ENCODE measurements around the gene AGBL2. TPM values are rescaled to one million over a fixed set of nuclear protein-coding genes. Genes with fewer than 3 reads are reported as not detected.

The AGBL2 gene
- total and polyA plus RNA-seq, 2 donors (not counting 3 experiments of a cell fraction or from before 2014, with no cell fraction given) = 0.08 to 0.86 TPM

DNA sequence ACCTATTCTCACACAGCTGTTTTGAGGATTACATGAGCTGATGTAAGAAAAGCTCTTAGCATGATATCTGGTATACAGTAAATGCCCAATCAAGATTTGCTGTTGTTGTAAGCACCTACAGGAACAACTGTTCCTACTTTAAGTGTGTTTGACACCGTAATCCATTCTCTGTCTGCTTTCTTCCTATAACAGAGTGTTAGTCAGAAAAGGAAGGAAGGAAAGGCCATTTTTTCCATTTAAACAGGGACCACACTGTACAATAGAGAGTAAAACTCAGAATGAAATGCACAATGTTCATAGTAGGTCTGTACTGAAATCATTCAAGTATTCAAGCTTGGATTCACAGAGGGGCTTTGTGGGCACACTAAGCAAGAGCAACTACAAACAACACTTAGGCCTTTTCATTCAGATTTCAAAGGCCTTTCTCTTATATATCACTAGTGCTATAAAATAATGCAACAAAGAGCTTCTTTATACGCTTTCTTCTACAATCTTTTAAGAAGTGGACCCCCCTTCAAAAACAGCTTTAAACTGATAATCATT, 94.3 kb downstream of the AGBL2 start:
- Histone ChIP-seq H3K4me2 (ENCODE audit: insufficient read depth, low read length) (no peak overlapping the region), H2AFZ (ENCODE audit: low read depth, low read length) (no peak overlapping the region), H3K4me3 (replicated peaks in 1 of 3; ENCODE audit: insufficient read depth in 1 of 3, low read depth in 1 of 3, low read length in 3 of 3) (no peak overlapping the region), H3K9me3 (replicated peaks; ENCODE audit: control insufficient read depth, insufficient read depth, low read length) (no peaks in the 10 kb centered on the region), H3K79me2 (ENCODE audit: control insufficient read depth, insufficient read depth, low read length) (no peaks in the 10 kb centered on the region), H3K9ac (replicated peaks; ENCODE audit: extremely low read depth, insufficient read depth, low read length) (no peak overlapping the region), H4K20me1 (replicated peaks; ENCODE audit: control insufficient read depth, extremely low read depth, insufficient read depth, low read length) (no peaks in the 10 kb centered on the region), H3K9me1 (replicated peaks; ENCODE audit: control insufficient read depth, extremely low read depth, insufficient read depth, low read length) (no peaks in the 10 kb centered on the region), H3K27me3 (ENCODE audit: control insufficient read depth in 2 of 2, insufficient read depth in 2 of 2, low read length in 2 of 2) (no peaks in the 10 kb centered on the region), H3K27ac (ENCODE audit: insufficient read depth, low read depth, low read length) (no peak overlapping the region), H3K4me1 (ENCODE audit: control insufficient read depth, extremely low read depth, insufficient read depth, low read length) (no peaks in the 10 kb centered on the region), H3K36me3 (ENCODE audit: control insufficient read depth in 2 of 2, extremely low read depth in 1 of 2, insufficient read depth in 2 of 2, low read length in 2 of 2) (peaks cover 8 to 9% of the 10 kb centered on the region in 2 experiments)
- CTCF ChIA-PET = interaction anchor here (1.4 kb wide), 1 partner anchor 247 kb away, joined by 3 read pairs; no protein-coding TSS in a partner anchor
- BruUV-seq (replicated peaks) = no TSS peak
- intact Hi-C loops (cut with micrococcal nuclease) = no loop called here
- TF ChIP-seq POLR2A (IDR thresholded peaks at IDR 0.05; ENCODE audit: low read depth, low read length) (no peak), MAX (IDR thresholded peaks at IDR 0.05; ENCODE audit: insufficient read depth, insufficient read length) (no peak), JUN (IDR thresholded peaks at IDR 0.05; ENCODE audit: borderline replicate concordance, insufficient read depth, insufficient read length, low read depth) (no peak), POLR2AphosphoS5 (IDR thresholded peaks at IDR 0.05; ENCODE audit: insufficient read depth, low read depth, low read length) (no peak), CTCF (IDR thresholded peaks at IDR 0.05; ENCODE audit: extremely low read depth in 1 of 2, insufficient read depth in 1 of 2, low read depth in 1 of 2, low read length in 2 of 2) (no peak), EZH2 (IDR thresholded peaks at IDR 0.05; ENCODE audit: borderline replicate concordance, low read depth, low read length, severe bottlenecking) (no peak), GATA2 (IDR thresholded peaks at IDR 0.05; ENCODE audit: insufficient read depth, insufficient read length, low read depth, low read length) (no peak), FOS (IDR thresholded peaks at IDR 0.05; ENCODE audit: borderline replicate concordance, insufficient read depth, low read length) (no peak), MYC (IDR thresholded peaks at IDR 0.05; ENCODE audit: low read depth, low read length) (no peak)
- DNase-seq (ENCODE audit: low read depth, low spot score) (peak; percentile 68), FAIRE-seq (peak; percentile 21)
- POLR2A ChIA-PET = no interaction called here
- dilution Hi-C loops (cut with MboI; ENCODE audit: extremely low pct_ligation_motif_present, low sequenced_read_pairs) = no loop called here
